Activated CD4-positive, alpha-beta memory T cell treated with anti-CD3 and anti-CD28 coated beads, Interleukin-2, amount 10 ng/mL, durations not matched to agents 7 days and 5 days (primary cell): Measurements from ENCODE around the gene DEGS2. TPM values are rescaled to one million over a fixed set of nuclear protein-coding genes. Genes with fewer than 3 reads are reported as not detected.

Experiments
- CTCF ChIA-PET: fragments of 350-600 bp; sonication (Branson Sonifier 250); formaldehyde crosslinking; loops from one replicate; lab custom pipeline; 2021; ENCODE audit warnings: antibody characterized with exemption, inconsistent platforms; lab: Charles Lee
- POLR2A ChIA-PET: fragments of 350-600 bp; sonication (Branson Sonifier 250); formaldehyde crosslinking; loops from one replicate; lab custom pipeline; 2021; ENCODE audit warnings: antibody characterized with exemption; lab: Charles Lee
- DNase-seq: peaks from one replicate; pipeline ENCODE4 v3.0.0-alpha.2; 2020
- H3K27ac Mint-ChIP-seq: one replicate; pipeline ENCODE4 v1.8.0; 2021; ENCODE audit warnings: mild to moderate bottlenecking, mixed read lengths
- H3K27me3 Mint-ChIP-seq: one replicate; pipeline ENCODE4 v1.8.0; 2021; ENCODE audit warnings: mixed read lengths
- H3K36me3 Mint-ChIP-seq: one replicate; pipeline ENCODE4 v1.8.0; 2021; ENCODE audit warnings: low read depth, mixed read lengths
- H3K4me1 Mint-ChIP-seq: one replicate; pipeline ENCODE4 v1.8.0; 2021; ENCODE audit warnings: mixed read lengths
- H3K4me3 Mint-ChIP-seq: one replicate; pipeline ENCODE4 v1.8.0; 2021; ENCODE audit warnings: mild to moderate bottlenecking, mixed read lengths
- H3K9me3 Mint-ChIP-seq: one replicate; pipeline ENCODE4 v1.8.0; 2021; ENCODE audit warnings: mixed read lengths
- total RNA-seq, 2 experiments: library from RNA; stranded (reverse); gene quantifications; one replicate each; pipeline ENCODE4 v1.2.3, GENCODE V29; 2021

DEGS2 gene
- total RNA-seq, 2 experiments from 2014 or later, result 0.20 to 0.25 TPM

DNA sequence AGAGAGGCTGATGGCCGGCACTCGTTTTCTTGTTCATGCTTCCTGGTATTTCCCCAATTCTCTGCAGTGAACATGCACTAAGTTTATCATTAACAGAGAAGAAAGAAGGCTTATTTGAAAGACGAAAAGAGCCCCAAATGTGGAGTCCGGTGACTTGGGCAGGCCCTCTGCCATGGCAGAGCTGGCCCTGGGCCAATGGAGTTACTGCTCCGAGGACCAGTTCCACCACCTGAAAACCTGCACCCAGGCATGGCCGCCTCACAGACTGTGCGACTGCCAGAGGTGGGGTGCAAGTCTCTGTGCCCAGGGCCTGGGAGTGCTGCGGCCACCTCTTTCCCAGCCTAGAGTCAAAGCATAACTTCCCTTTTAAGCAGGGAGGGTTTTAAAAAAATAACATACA is 24.9 kb downstream of the DEGS2 start:
- ChIA-PET CTCF (no interaction called here), POLR2A (no interaction called here)
- Mint-ChIP-seq H3K27me3 (no peaks in the 10 kb centered on the region), H3K27ac (no peak overlapping the region), H3K4me3 (no peak overlapping the region), H3K9me3 (no peaks in the 10 kb centered on the region), H3K36me3 (peaks cover 96% of the 10 kb centered on the region), H3K4me1 (no peaks in the 10 kb centered on the region)
- DNase-seq, result no peak

DNA sequence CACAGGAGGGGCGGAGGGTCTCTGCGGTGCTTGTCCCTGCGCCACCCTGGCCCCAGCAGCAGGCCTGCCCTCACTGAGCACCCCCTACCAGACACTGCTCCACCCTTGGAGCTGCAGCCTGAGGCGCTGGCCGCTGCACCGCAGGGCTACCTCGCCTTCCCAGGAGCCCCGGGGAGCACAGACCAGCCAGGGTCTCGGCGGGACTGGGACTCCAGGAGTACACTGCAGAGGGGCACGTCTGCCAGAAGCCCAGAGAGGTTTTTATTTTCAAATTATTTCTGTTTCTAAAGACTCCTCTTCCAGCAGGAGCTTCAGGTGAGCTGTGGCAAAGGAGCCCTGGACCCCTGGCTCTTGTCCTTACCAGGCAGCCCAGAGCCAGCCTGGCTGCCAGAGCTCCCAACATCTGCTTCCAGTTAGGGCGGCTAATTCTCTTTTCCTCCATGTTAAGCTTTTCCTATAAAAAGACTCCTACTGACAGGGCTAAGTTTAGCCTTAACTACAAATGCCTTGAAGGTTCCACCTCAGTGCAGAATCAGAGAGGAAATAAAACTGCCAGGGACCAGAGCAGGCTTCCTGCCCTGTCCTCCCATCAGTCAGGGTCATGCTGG is 26.4 kb downstream of the DEGS2 start:
- H3K27me3 Mint-ChIP-seq, result no peaks in the 10 kb centered on the region
- no peak overlapping the region for H3K4me3 Mint-ChIP-seq
- H3K27ac Mint-ChIP-seq, result no peak overlapping the region
- POLR2A ChIA-PET, result no interaction called here
- no peak for DNase-seq
- peaks cover 92% of the 10 kb centered on the region for H3K36me3 Mint-ChIP-seq
- no peaks in the 10 kb centered on the region for H3K9me3 Mint-ChIP-seq
- CTCF ChIA-PET, result interaction anchor here (1.3 kb wide), 1 partner anchor 60 kb away, joined by 3 read pairs; no protein-coding TSS in a partner anchor
- H3K4me1 Mint-ChIP-seq, result no peaks in the 10 kb centered on the region

DNA sequence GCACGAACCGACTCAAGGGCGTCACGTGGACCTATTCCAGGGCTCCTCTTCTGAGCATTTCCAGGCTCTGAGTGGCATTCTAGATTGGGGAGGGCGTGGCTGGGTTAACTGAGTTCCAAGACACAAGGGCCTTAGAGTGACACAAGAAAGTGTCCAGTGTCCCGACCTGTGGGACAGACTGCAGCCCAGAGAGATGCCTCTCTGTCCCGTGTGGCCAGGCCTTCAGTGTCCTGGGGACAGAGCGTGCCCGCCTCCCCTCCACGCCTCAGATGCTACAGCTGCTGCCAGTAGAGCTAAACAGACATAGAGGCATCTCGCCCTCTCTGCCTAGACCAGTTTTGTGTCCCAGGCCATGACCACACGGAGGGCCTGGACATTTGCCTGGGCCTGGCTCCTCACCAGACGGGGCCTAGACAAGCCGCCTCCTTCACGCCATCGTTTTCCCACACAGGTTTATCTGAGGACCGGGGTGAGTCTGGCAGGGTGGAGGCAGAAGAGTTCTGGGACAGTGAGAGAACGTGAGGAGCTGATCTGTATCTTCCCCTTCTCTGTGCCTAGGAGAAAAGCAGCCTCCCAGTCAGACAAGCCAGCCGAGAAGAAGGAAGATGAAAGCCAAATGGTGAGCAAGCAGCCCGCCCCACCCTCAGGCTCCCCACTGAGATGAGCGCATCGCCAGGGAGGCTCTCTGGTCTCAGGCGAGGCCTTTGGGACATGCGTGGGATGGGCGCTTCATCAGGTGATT is 27.1 kb downstream of the DEGS2 start:
- H3K27ac Mint-ChIP-seq, result no peak overlapping the region
- H3K9me3 Mint-ChIP-seq, result no peaks in the 10 kb centered on the region

DNA sequence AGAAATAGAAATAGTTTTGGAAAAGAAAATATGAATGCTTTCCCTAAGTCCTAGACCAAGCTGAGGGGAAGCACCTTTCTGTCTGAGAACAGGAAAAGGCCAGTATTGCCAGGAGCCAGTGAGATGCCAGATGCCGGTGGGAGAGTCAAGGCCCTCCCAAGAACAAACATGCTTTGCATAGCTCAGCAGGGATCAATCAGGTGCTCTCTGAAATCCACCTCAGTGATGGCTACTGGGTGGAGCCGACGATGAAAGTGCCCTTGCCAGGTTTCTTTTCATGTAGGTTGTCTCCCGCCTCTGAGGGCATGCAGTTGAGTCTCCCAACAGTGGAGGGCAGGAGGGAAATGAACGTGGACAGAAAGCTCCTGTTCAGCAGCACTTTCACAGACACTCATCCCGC is 28.3 kb downstream of the DEGS2 start:
- Mint-ChIP-seq H3K4me1 (no peaks in the 10 kb centered on the region), H3K27me3 (no peaks in the 10 kb centered on the region), H3K4me3 (no peak overlapping the region), H3K36me3 (peaks cover 93% of the 10 kb centered on the region), H3K27ac (peak overlapping the region; percentile 3), H3K9me3 (no peaks in the 10 kb centered on the region)
- CTCF ChIA-PET, result interaction anchor here (1.3 kb wide), 1 partner anchor 62 kb away, joined by 3 read pairs; no protein-coding TSS in a partner anchor
- DNase-seq, result no peak
- POLR2A ChIA-PET, result no interaction called here

More for the DNA sequence above, 27.1 kb downstream of the DEGS2 start:
- POLR2A ChIA-PET, result no interaction called here
- no peak overlapping the region for H3K4me3 Mint-ChIP-seq
- H3K4me1 Mint-ChIP-seq, result no peaks in the 10 kb centered on the region
- H3K36me3 Mint-ChIP-seq, result peaks cover 92% of the 10 kb centered on the region
- CTCF ChIA-PET, result no interaction called here
- H3K27me3 Mint-ChIP-seq, result no peaks in the 10 kb centered on the region
- DNase-seq, result no peak

DNA sequence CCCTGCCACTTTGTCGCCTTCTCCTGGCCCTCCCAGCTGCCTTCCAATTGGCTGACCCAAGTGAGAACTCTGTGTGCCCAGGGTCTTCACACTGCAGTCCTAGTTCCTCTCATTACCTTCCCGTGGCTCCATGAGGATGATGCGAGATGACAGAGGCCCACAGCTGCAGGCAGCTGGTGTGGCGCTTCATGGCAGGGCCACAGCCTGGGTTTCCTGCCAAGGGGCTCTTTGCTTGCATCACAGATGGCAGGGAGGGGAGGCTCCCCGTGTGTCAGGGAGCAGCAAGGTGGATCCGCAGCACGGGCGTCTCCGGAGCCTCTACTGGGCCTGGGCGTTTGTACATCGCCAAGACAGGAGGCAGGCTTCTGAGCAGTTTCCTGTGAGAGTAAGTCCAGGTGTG is 28.9 kb downstream of the DEGS2 start:
- CTCF ChIA-PET, result interaction anchor here (1.3 kb wide), 1 partner anchor 62 kb away, joined by 3 read pairs; no protein-coding TSS in a partner anchor

DNA sequence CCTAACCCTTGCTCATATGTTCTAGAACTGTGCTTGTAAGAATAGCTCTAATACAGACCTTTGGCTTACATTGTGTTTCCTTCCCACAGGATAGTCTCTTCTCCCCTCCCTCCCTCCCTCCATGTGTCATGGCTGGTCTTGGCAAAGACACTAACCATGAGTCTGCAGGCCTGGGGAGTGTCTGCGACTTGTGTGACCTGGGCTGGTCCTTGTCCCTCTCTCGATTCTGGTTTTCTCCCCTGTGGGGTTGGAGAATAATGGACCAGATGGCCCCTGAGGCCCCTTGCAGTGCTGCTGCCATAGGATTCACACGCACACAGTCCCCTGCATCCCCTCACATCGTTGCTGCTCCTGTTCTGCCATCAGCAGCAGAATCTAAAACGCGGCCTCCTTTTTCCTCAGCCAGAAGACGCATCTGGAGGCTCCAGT is 30.3 kb downstream of the DEGS2 start:
- ChIA-PET CTCF (no interaction called here), POLR2A (no interaction called here)
- H3K4me1 Mint-ChIP-seq, result peaks cover 1% of the 10 kb centered on the region

More for the DNA sequence above, 28.9 kb downstream of the DEGS2 start:
- Mint-ChIP-seq H3K36me3 (peaks cover 90% of the 10 kb centered on the region), H3K27me3 (no peaks in the 10 kb centered on the region), H3K9me3 (no peaks in the 10 kb centered on the region), H3K27ac (peak overlapping the region; percentile 57), H3K4me3 (no peak overlapping the region), H3K4me1 (no peaks in the 10 kb centered on the region)
- POLR2A ChIA-PET, result no interaction called here
- no peak for DNase-seq

DNA sequence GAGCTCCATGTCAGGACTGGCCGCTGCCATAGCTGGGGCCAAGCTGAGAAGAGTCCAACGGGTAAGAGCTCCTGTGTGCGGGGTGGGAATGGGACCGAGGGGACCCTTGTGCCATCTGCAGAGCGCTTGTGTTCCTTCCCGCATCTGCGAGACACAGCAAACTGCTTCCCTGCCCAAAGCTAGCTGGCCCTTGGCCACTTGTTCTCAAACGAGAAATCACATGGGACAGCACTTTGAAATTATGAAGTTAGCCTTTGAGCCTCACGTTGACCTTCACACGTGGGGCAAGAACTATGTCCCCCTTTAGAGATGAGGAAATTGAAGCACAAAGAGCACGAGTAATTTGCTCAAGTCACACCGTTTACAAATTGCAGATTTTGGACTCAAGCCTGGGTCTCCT is 30.8 kb downstream of the DEGS2 start:
- peaks cover 1% of the 10 kb centered on the region for H3K4me1 Mint-ChIP-seq
- H3K4me3 Mint-ChIP-seq, result no peak overlapping the region
- no peaks in the 10 kb centered on the region for H3K9me3 Mint-ChIP-seq
- no peaks in the 10 kb centered on the region for H3K27me3 Mint-ChIP-seq
- DNase-seq, result no peak
- CTCF ChIA-PET, result no interaction called here
- POLR2A ChIA-PET, result no interaction called here
- H3K27ac Mint-ChIP-seq, result no peak overlapping the region
- H3K36me3 Mint-ChIP-seq, result peaks cover 89% of the 10 kb centered on the region

More for the DNA sequence above, 30.3 kb downstream of the DEGS2 start:
- DNase-seq, result no peak
- Mint-ChIP-seq H3K27me3 (no peaks in the 10 kb centered on the region), H3K9me3 (no peaks in the 10 kb centered on the region), H3K36me3 (peaks cover 91% of the 10 kb centered on the region), H3K4me3 (no peak overlapping the region), H3K27ac (no peak overlapping the region)

DNA sequence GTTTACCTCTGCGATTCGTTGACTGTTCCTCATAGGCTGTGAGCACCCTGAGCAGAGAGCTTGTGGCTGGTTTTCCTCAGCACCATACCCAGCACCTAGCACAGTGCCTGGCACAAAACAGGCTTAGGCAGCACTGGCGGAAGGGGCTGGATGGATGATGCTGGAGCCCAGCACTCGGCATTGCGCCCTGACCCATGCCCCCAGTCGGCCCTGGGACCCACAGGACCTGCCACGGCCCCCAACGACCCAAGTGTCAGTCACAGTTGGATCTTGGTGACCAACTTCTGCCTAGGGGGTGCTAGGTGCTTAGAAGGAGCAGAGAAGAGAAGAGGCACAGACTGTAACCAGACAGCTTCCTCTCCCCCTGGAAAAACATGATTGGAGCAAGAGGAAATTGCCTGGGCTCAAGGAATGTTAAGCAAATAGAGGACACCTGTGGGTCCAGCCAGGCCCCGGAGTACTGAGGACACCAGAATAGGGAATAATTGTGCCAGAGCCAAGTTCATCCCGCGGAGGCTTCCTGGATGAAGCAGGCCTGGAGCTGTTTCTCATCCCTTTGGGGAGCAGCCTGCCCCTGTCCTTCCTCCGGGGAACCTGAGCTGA is 31.5 kb downstream of the DEGS2 start:
- H3K4me1 Mint-ChIP-seq, result peaks cover 1% of the 10 kb centered on the region
- no peak overlapping the region for H3K27ac Mint-ChIP-seq
- peaks cover 89% of the 10 kb centered on the region for H3K36me3 Mint-ChIP-seq
- no peaks in the 10 kb centered on the region for H3K9me3 Mint-ChIP-seq
- POLR2A ChIA-PET, result no interaction called here
- H3K27me3 Mint-ChIP-seq, result no peaks in the 10 kb centered on the region
- H3K4me3 Mint-ChIP-seq, result no peak overlapping the region
- DNase-seq, result no peak
- CTCF ChIA-PET, result no interaction called here

DNA sequence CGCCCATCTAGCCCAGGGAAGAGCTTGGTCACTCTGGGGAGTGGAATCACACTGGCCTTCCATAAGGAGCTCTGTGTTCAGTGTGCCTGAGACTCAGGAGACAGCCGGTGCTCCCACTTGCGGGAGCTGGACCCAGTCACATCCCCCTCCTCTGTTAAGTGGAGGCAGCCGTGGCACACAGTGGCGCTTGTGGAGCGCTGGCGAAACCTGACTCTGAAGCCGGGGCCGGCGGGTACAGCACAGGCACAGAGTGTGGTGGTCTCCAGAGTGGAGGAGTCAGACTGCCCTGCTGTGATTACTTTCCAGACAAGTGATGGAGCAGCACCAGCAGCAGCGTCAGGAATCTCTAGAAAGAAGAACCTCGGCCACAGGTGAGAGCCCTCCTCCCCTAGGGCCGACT is 33.0 kb downstream of the DEGS2 start:
- ChIA-PET CTCF (interaction anchor here (0.9 to 1.3 kb wide), 2 partner anchors 14 to 67 kb away, joined by 3 to 5 read pairs; no protein-coding TSS in a partner anchor), POLR2A (no interaction called here)
- Mint-ChIP-seq H3K36me3 (peaks cover 82% of the 10 kb centered on the region), H3K27ac (no peak overlapping the region), H3K4me3 (no peak overlapping the region), H3K4me1 (peaks cover 1% of the 10 kb centered on the region), H3K27me3 (no peaks in the 10 kb centered on the region), H3K9me3 (no peaks in the 10 kb centered on the region)
- no peak for DNase-seq

DNA sequence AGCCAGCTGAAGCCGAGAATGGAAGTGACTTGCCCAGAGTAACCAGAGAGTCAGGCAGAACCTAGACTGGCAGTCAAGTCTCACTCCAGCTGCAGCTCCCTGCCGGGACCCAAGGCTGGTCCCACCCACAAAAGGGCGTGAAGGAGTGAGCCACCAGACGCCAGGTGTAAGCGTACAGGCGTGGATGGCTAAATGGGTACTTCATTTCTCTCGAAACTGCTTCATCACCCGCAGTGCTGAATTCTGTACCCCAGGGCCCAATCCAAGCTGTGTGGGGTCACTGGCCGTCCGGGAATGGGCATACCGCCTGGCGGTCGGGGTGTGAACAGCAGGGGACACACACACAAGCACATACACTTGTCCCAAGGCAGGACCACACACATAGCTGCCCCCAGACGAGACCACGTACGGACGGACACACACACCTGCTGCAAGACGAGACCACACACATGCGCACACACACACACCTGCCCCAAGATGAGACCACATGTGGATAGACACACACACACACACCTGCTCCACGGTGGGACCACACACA is 34.8 kb downstream of the DEGS2 start:
- DNase-seq, result no peak
- H3K27ac Mint-ChIP-seq, result no peak overlapping the region
- POLR2A ChIA-PET, result interaction anchor here (1.3 kb wide), 1 partner anchor 13 kb away, joined by 4 read pairs; no protein-coding TSS in a partner anchor

DNA sequence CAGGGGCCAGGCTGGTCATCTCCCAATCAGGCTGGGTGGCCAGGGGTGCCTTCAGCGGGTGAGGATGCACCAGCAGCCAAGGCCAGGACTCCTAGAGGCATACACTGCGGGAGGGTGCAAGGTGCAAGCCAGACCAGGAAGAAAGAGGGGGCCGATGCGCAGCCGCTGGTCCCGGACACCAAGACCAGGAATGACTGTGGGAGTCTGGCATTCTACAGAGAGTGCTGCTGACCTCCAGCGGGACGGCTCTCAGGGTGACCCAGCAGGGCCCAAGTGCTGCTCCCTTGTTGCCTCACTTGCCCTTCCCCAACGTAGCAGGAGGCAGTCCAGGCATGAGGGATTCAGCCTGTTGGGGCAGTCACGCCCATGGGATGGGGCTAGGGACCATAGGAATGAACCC is 35.8 kb downstream of the DEGS2 start:
- Mint-ChIP-seq H3K36me3 (peaks cover 75% of the 10 kb centered on the region), H3K4me1 (peaks cover 1% of the 10 kb centered on the region), H3K4me3 (no peak overlapping the region), H3K9me3 (no peaks in the 10 kb centered on the region), H3K27me3 (no peaks in the 10 kb centered on the region), H3K27ac (no peak overlapping the region)
- POLR2A ChIA-PET, result interaction anchor here (1.3 kb wide), 1 partner anchor 12 kb away, joined by 4 read pairs; no protein-coding TSS in a partner anchor
- no peak for DNase-seq
- CTCF ChIA-PET, result no interaction called here

More for the DNA sequence above, 34.8 kb downstream of the DEGS2 start:
- no peaks in the 10 kb centered on the region for H3K27me3 Mint-ChIP-seq
- peaks cover 76% of the 10 kb centered on the region for H3K36me3 Mint-ChIP-seq
- H3K4me1 Mint-ChIP-seq, result peaks cover 1% of the 10 kb centered on the region
- no peak overlapping the region for H3K4me3 Mint-ChIP-seq
- no peaks in the 10 kb centered on the region for H3K9me3 Mint-ChIP-seq
- CTCF ChIA-PET, result no interaction called here

DNA sequence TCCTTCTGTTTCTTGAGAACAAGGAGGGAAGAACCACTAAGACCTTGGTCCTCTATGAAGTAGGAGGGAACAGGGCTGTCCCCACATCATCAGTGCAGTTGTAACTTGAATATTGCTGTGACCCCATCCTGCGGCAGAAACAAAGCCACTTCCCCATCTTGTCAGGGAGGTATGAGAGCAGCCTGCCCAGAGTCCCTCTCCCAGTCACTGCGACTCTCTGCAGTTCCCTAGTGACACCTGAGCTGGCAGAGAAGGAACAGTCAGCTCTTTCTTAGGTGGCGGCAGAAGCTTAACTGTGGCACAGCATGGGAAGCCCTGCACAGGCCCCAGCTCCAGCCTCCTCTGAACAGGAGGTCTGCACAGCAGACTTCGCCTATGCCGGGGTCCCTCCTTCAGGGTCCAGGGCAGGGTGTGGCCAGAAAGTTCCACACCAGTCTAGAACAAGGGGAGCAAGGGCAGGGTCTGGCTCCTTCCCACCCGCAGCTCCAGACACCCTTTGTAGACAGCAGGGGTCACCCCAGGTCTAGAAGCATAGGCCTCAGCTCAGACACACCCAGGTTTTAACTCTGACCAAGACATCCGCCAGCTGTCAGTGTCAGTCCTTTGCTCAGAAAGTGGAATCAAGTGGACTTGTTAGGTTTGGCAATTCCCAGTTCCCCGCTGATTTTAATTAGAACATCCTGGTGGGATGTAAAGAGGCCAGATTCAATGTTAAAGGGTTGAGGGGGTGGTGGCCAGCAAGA is 36.8 kb downstream of the DEGS2 start:
- ChIA-PET POLR2A (interaction anchor here (1.0 to 58.4 kb wide), 2 partner anchors 18 to 62 kb away, joined by 3 to 1586 read pairs; partner anchors contain the start of gene EVL), CTCF (no interaction called here)
- Mint-ChIP-seq H3K9me3 (no peaks in the 10 kb centered on the region), H3K4me1 (peaks cover 1% of the 10 kb centered on the region), H3K27ac (peak overlapping the region; percentile 19), H3K4me3 (no peak overlapping the region), H3K27me3 (no peaks in the 10 kb centered on the region), H3K36me3 (peaks cover 77% of the 10 kb centered on the region)
- no peak for DNase-seq
